GM12878 (cell line): ENCODE results near the gene MYBBP1A. TPM values are rescaled to one million over a fixed set of nuclear protein-coding genes. Genes with fewer than 3 reads are reported as not detected.

Source experiments
- ATAC-seq: fragments of 200-7000 bp; cut with Tn5 transposase; 3 replicates; pipeline ENCODE4 v1.9.1; 2020; ENCODE audit warnings: mild to moderate bottlenecking, moderate library complexity
- BruUV-seq: library from RNA; stranded (reverse); fragments of 400-500 nt; replicated peaks from 2 replicates; lab custom pipeline; 2021; lab: Mats Ljungman, UMichigan
- CTCF ChIA-PET: fragments of 300-600 bp; sonication (Branson Sonifier 250); formaldehyde crosslinking; extraction: SDS; loops from one replicate; lab custom pipeline; 2021; ENCODE audit warnings: inconsistent platforms; lab: Yijun Ruan, JAX
- POLR2A ChIA-PET: fragments of 350-600 bp; formaldehyde crosslinking; extraction: SDS; loops from one replicate; lab custom pipeline; 2021; ENCODE audit warnings: inconsistent platforms; lab: Charles Lee
- RAD21 ChIA-PET: fragments of 300-600 bp; sonication (Branson Sonifier 250); formaldehyde crosslinking; loops from one replicate; lab custom pipeline; 2023; ENCODE audit warnings: antibody characterized with exemption; ENCODE audit not compliant: unreplicated experiment; lab: Charles Lee
- SMC1A ChIA-PET: fragments of 300-600 bp; sonication (Branson Sonifier 250); formaldehyde crosslinking; loops from one replicate; lab custom pipeline; 2023; ENCODE audit not compliant: unreplicated experiment, uncharacterized antibody; lab: Charles Lee
- DNase-seq: peaks from one replicate; pipeline ENCODE4 v3.0.0-alpha.2; 2011; ENCODE audit warnings: low read depth, low spot score
- FAIRE-seq: peaks from 3 replicates; lab custom pipeline; 2011; peaks lifted over from hg19 to GRCh38; lab: Jason Lieb, UNC
- H2AFZ ChIP-seq: 2 replicates; pipeline ENCODE4 v1.6.0; 2011; ENCODE audit warnings: low read depth, low read length, control low read depth; ENCODE audit not compliant: control insufficient read depth
- H3K27ac ChIP-seq: 2 replicates; pipeline ENCODE4 v1.5.1; 2011; ENCODE audit warnings: control low read depth; ENCODE audit not compliant: control insufficient read depth, insufficient read depth
- H3K27me3 ChIP-seq, 2 experiments: replicated peaks in 1 of 2; 2 replicates each; pipeline versions ENCODE4 v1.6.0 to v1.6.1; 2011; ENCODE audit warnings: low read length in 1 of 2; ENCODE audit not compliant: control insufficient read depth in 2 of 2, insufficient read depth in 2 of 2
- H3K36me3 ChIP-seq, 2 experiments: 2 replicates each; pipeline ENCODE4 v1.5.1; 2011; ENCODE audit warnings: low read length in 1 of 2; ENCODE audit not compliant: control insufficient read depth in 2 of 2, insufficient read depth in 2 of 2
- H3K4me1 ChIP-seq: 2 replicates; pipeline ENCODE4 v1.6.1; 2011; ENCODE audit warnings: mild to moderate bottlenecking, low read length, moderate library complexity, mixed read lengths; ENCODE audit not compliant: control insufficient read depth, insufficient read depth
- H3K4me2 ChIP-seq: 2 replicates; pipeline ENCODE4 v1.6.0; 2011; ENCODE audit warnings: control low read depth; ENCODE audit not compliant: control insufficient read depth, insufficient read depth
- H3K4me3 ChIP-seq: fragments of 200-600 bp; sonication (generic); 2 replicates; pipeline ENCODE4 v1.5.1; 2016
- H3K79me2 ChIP-seq: 2 replicates; pipeline ENCODE4 v1.6.0; 2011; ENCODE audit warnings: low read length; ENCODE audit not compliant: control insufficient read depth, insufficient read depth
- H3K9ac ChIP-seq: 2 replicates; pipeline ENCODE4 v1.8.0; 2011; ENCODE audit warnings: low read length, control low read depth, mixed read lengths; ENCODE audit not compliant: control insufficient read depth, insufficient read depth
- H3K9me3 ChIP-seq: replicated peaks from 3 replicates; pipeline ENCODE4 v1.5.1; 2011; ENCODE audit warnings: mild to moderate bottlenecking, low read length; ENCODE audit not compliant: control insufficient read depth, insufficient read depth
- H4K20me1 ChIP-seq: 2 replicates; pipeline ENCODE4 v1.6.0; 2011; ENCODE audit not compliant: control insufficient read depth, insufficient read depth
- BHLHE40 ChIP-seq, 2 experiments: fragments of 450-650 bp in 1 of 2; IDR thresholded peaks; 2 replicates each; pipeline ENCODE4 v1.6.1; 2011 to 2017; ENCODE audit warnings: low read depth in 2 of 2, borderline replicate concordance in 1 of 2, improper control_type of control experiment in 1 of 2, low read length in 1 of 2, mild to moderate bottlenecking in 1 of 2
- E2F8 ChIP-seq: fragments of 450-650 bp; IDR thresholded peaks from 2 replicates; pipeline ENCODE4 v1.6.1; 2018; ENCODE audit warnings: mild to moderate bottlenecking, low read depth, moderate library complexity; ENCODE audit not compliant: partially characterized antibody
- WGBS: methylation state at CpG from one replicate; pipeline ENCODE4 v1.1.6; 2016; ENCODE audit warnings: low lambda C conversion rate; ENCODE audit not compliant: insufficient replicate concordance, insufficient coverage; ENCODE audit errors: missing lambda C conversion rate; 5-methylcytosine and 5-hydroxymethylcytosine counted together
- in situ Hi-C: fragments of 300-500 bp; cut with MboI; formaldehyde crosslinking; loops from 9 replicates; pipeline ENCODE4 v1.14.3; 2018; ENCODE audit warnings: mixed read lengths
- intact Hi-C: fragments of 100-400 bp; cut with micrococcal nuclease; formaldehyde crosslinking; loops from one replicate; pipeline ENCODE4 v1.14.2; 2022; ENCODE audit not compliant: unreplicated experiment
- polyA plus RNA-seq, 11 experiments: library from polyadenylated mRNA; depleted of rRNA in 4 of 11; unstranded in 6 of 11; stranded (reverse) in 5 of 11; fragments of >200 nt; fragmentation: Nextera tagmentation in 4 of 11; fragmentation: Illumina TruSeq in 1 of 11; extraction: Ambion mirVana in 4 of 11; extraction: Trizol in 1 of 11; gene quantifications; 1 replicate in 1 of 11; 2 replicates in 10 of 11; pipeline versions ENCODE4 v1.2.1 to v1.2.3, GENCODE V29; 2011 to 2016; ENCODE audit warnings: inconsistent platforms in 2 of 11, missing spikeins in 2 of 11, low read depth in 1 of 11
- total RNA-seq, 4 experiments: library from RNA; depleted of rRNA in 3 of 4; stranded (reverse); fragments of >200 nt in 3 of 4; fragmentation: Illumina TruSeq in 1 of 4; extraction: Trizol in 1 of 4; gene quantifications; 2 replicates each; pipeline versions ENCODE4 v1.2.1 to v1.2.3, GENCODE V29; 2013 to 2021

Gene MYBBP1A
- total and polyA plus RNA-seq, 10 of the 15 experiments (the other 5 are each of a cell fraction or from before 2014, with no cell fraction given) = 2.5 to 121 (median 71.6) TPM

GRCh38 chr17:4497101-4497824, 57.9 kb downstream of the MYBBP1A start:
- H3K9ac ChIP-seq = no peak overlapping the region
- in situ Hi-C loops = no loop called here
- RAD21 ChIA-PET = interaction anchor here (0.7 to 1.1 kb wide), 5 partner anchors 21 to 534 kb away, joined by 3 to 5 read pairs (median 3); no protein-coding TSS in a partner anchor
- no TSS peak for BruUV-seq
- H3K27me3 ChIP-seq = peaks cover 8 to 16% of the 10 kb centered on the region in 2 experiments
- DNase-seq (peak; percentile 21), FAIRE-seq (no peak), ATAC-seq (peak; percentile 81)
- peaks cover 11% of the 10 kb centered on the region for H3K4me1 ChIP-seq
- under 1% methylated on average over 23 of the region's 23 CpGs for WGBS
- H3K4me2 ChIP-seq = no peak overlapping the region; the same call in 1 of the 2 replicates
- no peak for TF ChIP-seq E2F8
- TF ChIP-seq BHLHE40 (IDR thresholded peaks at IDR 0.05; ENCODE audit: borderline replicate concordance in 1 of 2, low read depth in 2 of 2, low read length in 1 of 2) = peak in 1 of 2 experiments; percentile 38; a peak in 1 of 4 replicates
- H4K20me1 ChIP-seq = no peaks in the 10 kb centered on the region
- H3K36me3 ChIP-seq = no peaks in the 10 kb centered on the region
- POLR2A ChIA-PET = interaction anchor here (0.5 to 0.6 kb wide), 2 partner anchors 31 to 69 kb away, joined by 3 to 4 read pairs; no protein-coding TSS in a partner anchor
- CTCF ChIA-PET = interaction anchor here (0.7 to 1.5 kb wide), 5 partner anchors 15 to 193 kb away, joined by 3 to 8 read pairs (median 4); no protein-coding TSS in a partner anchor
- H3K9me3 ChIP-seq = no peaks in the 10 kb centered on the region
- no peak overlapping the region for H3K4me3 ChIP-seq
- intact Hi-C loops = no loop called here
- no peak overlapping the region for H2AFZ ChIP-seq
- H3K79me2 ChIP-seq = no peaks in the 10 kb centered on the region
- SMC1A ChIA-PET = interaction anchor here (0.7 to 1.5 kb wide), 5 partner anchors 11 to 76 kb away, joined by 3 to 5 read pairs (median 3); no protein-coding TSS in a partner anchor
- no peak overlapping the region for H3K27ac ChIP-seq
